ENCODE measurements around the gene SLC25A47. TPM values are rescaled to one million over a fixed set of nuclear protein-coding genes. Genes with fewer than 3 reads are reported as not detected.
"Not testable (repeated sequence)": the region's sequence is repeated elsewhere in the genome, so short reads cannot be mapped to it uniquely, and the experiment has no call there.

The SLC25A47 gene
- total RNA-seq, 2 experiments from 2014 or later: not detected

- CTCF ChIA-PET; POLR2A ChIA-PET; H3K4me3 Mint-ChIP-seq; H3K27me3 Mint-ChIP-seq (ENCODE audit: low read depth); DNase-seq; H3K27ac Mint-ChIP-seq; H3K9me3 Mint-ChIP-seq (ENCODE audit: insufficient read depth); ATAC-seq: not testable (repeated sequence)
- H3K4me1 Mint-ChIP-seq (ENCODE audit: low read depth): peaks cover 14% of the 10 kb centered on the region
- peaks cover 69% of the 10 kb centered on the region for H3K36me3 Mint-ChIP-seq (ENCODE audit: low read depth)
Measured at GRCh38 chr14:100344657-100345056, 21.5 kb downstream of the SLC25A47 start.

DNA sequence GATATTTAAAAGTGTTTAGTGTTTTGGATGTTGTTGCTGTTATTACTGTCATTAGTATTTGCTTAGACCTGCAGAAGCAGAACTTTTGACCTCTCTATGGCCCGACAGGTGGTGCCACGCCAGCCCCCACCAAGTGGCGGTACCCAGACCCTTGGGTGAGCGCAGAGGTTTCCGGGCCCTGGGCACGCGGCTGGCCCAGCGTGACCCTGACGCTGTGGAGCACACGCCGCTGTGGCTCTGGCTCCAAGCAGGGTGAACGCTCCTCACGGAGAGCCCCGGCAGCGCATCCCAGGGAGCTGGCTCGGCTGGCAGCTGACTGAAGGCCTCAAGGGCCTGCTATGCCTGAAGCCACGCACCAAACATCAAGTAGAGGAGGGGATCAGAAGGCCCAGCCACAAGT is 22.6 kb downstream of the SLC25A47 start:
- ChIA-PET POLR2A (no interaction called here), CTCF (no interaction called here)
- no peaks in the 10 kb centered on the region for H3K27me3 Mint-ChIP-seq (ENCODE audit: low read depth)
- DNase-seq (no peak), ATAC-seq (no peak)
- H3K27ac Mint-ChIP-seq: no peak overlapping the region
- peaks cover 66% of the 10 kb centered on the region for H3K36me3 Mint-ChIP-seq (ENCODE audit: low read depth)
- no peak overlapping the region for H3K4me3 Mint-ChIP-seq
- peaks cover 14% of the 10 kb centered on the region for H3K4me1 Mint-ChIP-seq (ENCODE audit: low read depth)
- no peaks in the 10 kb centered on the region for H3K9me3 Mint-ChIP-seq (ENCODE audit: insufficient read depth)

GRCh38 chr14:100346306-100347091 is 23.4 kb downstream of the SLC25A47 start:
- CTCF ChIA-PET: no interaction called here
- Mint-ChIP-seq H3K27ac (peak overlapping the region; percentile 16), H3K4me3 (no peak overlapping the region), H3K27me3 (ENCODE audit: low read depth) (no peaks in the 10 kb centered on the region), H3K9me3 (ENCODE audit: insufficient read depth) (no peaks in the 10 kb centered on the region), H3K36me3 (ENCODE audit: low read depth) (peaks cover 64% of the 10 kb centered on the region), H3K4me1 (ENCODE audit: low read depth) (peaks cover 8% of the 10 kb centered on the region)
- ATAC-seq: no peak
- no peak for DNase-seq
- POLR2A ChIA-PET: no interaction called here

DNA sequence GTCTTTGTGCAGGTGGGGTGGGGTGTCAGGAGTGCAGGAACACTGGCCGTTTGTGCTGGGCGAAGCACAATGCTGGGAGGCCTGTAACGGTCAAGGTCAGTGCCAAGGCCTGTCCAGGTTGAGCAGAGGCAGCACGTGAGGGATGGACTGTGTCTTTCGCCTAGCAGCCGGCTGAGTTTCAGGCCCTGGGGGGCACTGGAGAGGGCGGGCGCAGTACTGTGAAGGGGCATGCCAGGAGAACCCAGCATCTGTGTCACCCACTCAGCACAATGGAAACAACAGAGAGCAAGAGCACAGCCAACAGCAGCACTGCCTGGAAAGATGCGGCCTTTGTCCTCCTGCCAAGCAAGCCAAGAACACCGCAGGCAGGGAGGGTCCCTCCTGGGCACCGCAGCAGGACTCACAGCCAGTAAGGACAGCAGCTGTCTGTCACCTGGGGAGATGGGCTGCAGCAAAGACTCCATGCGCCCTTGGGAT is 25.2 kb downstream of the SLC25A47 start:
- ATAC-seq (no peak), DNase-seq (no peak)
- Mint-ChIP-seq H3K4me3 (no peak overlapping the region), H3K27ac (peak overlapping the region; percentile 46), H3K4me1 (ENCODE audit: low read depth) (no peaks in the 10 kb centered on the region), H3K36me3 (ENCODE audit: low read depth) (peaks cover 57% of the 10 kb centered on the region), H3K9me3 (ENCODE audit: insufficient read depth) (no peaks in the 10 kb centered on the region), H3K27me3 (ENCODE audit: low read depth) (no peaks in the 10 kb centered on the region)
- POLR2A ChIA-PET: no interaction called here
- CTCF ChIA-PET: interaction anchor here (1.7 kb wide), 1 partner anchor 30 kb away, joined by 3 read pairs; no protein-coding TSS in a partner anchor

- Mint-ChIP-seq H3K27me3 (ENCODE audit: low read depth) (no peaks in the 10 kb centered on the region), H3K9me3 (ENCODE audit: insufficient read depth) (no peaks in the 10 kb centered on the region), H3K4me3 (no peak overlapping the region), H3K27ac (no peak overlapping the region), H3K36me3 (ENCODE audit: low read depth) (peaks cover 58% of the 10 kb centered on the region), H3K4me1 (ENCODE audit: low read depth) (no peaks in the 10 kb centered on the region)
- ChIA-PET CTCF (interaction anchor here (1.6 to 2.4 kb wide), 3 partner anchors 13 to 31 kb away, joined by 3 to 7 read pairs (median 4); no protein-coding TSS in a partner anchor), POLR2A (interaction anchor here (1.2 kb wide), 1 partner anchor 12 kb away, joined by 5 read pairs; no protein-coding TSS in a partner anchor)
- DNase-seq (no peak), ATAC-seq (no peak)
Measured at GRCh38 chr14:100348784-100349685, 25.9 kb downstream of the SLC25A47 start.

- CTCF ChIA-PET: interaction anchor here (1.0 to 2.4 kb wide), 4 partner anchors 12 to 34 kb away, joined by 3 to 7 read pairs (median 4); no protein-coding TSS in a partner anchor
- H3K9me3 Mint-ChIP-seq (ENCODE audit: insufficient read depth): no peaks in the 10 kb centered on the region
- peaks cover 63% of the 10 kb centered on the region for H3K36me3 Mint-ChIP-seq (ENCODE audit: low read depth)
- H3K27me3 Mint-ChIP-seq (ENCODE audit: low read depth): no peaks in the 10 kb centered on the region
- POLR2A ChIA-PET: no interaction called here
- no peak for ATAC-seq
- H3K4me1 Mint-ChIP-seq (ENCODE audit: low read depth): no peaks in the 10 kb centered on the region
- H3K4me3 Mint-ChIP-seq: no peak overlapping the region
- peak overlapping the region; percentile 9 for H3K27ac Mint-ChIP-seq
- DNase-seq: no peak
Measured at GRCh38 chr14:100350276-100350926, 27.3 kb downstream of the SLC25A47 start.

DNA sequence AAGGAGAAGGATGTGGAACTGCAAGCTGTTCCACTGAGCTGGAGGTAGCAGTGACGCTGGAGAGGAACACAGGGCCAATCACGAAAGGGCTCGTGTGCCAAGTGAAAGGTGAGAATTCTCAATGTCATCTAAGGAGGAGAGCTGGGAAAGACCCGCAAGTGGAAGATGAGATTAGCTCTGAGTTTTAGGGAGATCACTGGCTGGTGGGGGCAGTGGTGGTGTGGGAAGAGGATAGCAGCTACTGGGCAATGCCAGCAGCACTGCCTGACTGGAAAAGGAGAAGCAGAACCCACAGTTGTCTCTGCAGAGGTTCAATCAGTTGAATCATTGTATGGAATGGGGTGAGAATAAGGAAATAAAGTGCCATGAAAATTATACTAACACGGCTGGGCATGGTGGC is 27.8 kb downstream of the SLC25A47 start:
- ChIA-PET CTCF (interaction anchor here (1.0 to 2.4 kb wide), 3 partner anchors 11 to 34 kb away, joined by 3 to 7 read pairs (median 3); no protein-coding TSS in a partner anchor), POLR2A (no interaction called here)
- peaks cover 65% of the 10 kb centered on the region for H3K36me3 Mint-ChIP-seq (ENCODE audit: low read depth)

DNA sequence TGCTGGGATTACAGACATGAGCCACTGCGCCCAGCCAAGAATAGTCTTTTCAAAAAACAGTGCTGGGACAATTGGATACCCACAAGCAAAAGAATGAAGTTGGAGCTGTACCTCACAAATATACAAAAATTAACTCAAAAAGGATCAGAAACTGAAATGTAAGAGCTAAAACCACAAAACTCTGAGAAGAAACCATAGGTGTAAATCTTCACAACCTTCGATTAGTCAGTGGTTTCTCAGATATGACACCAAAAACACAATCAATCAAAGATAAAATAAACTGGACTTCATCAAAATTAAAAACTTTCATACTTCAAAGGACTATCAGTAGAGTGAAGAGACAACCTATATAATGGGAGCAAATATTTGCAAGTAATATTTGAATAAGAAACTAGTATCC is 35.3 kb downstream of the SLC25A47 start:
- Mint-ChIP-seq H3K27me3 (ENCODE audit: low read depth) (no peaks in the 10 kb centered on the region), H3K4me3 (no peak overlapping the region), H3K27ac (peak overlapping the region; percentile 39), H3K4me1 (ENCODE audit: low read depth) (peaks cover 28% of the 10 kb centered on the region), H3K9me3 (ENCODE audit: insufficient read depth) (no peaks in the 10 kb centered on the region), H3K36me3 (ENCODE audit: low read depth) (peaks cover 79% of the 10 kb centered on the region)
- ChIA-PET CTCF (interaction anchor here (1.0 to 1.2 kb wide), 2 partner anchors 19 to 40 kb away, joined by 4 to 5 read pairs; no protein-coding TSS in a partner anchor), POLR2A (no interaction called here)
- no peak for ATAC-seq
- no peak for DNase-seq

More for the DNA sequence above, 27.8 kb downstream of the SLC25A47 start:
- no peak overlapping the region for H3K4me3 Mint-ChIP-seq
- ATAC-seq (no peak), DNase-seq (no peak)
- no peaks in the 10 kb centered on the region for H3K4me1 Mint-ChIP-seq (ENCODE audit: low read depth)
- H3K27ac Mint-ChIP-seq: peak overlapping the region; percentile 60
- no peaks in the 10 kb centered on the region for H3K9me3 Mint-ChIP-seq (ENCODE audit: insufficient read depth)
- H3K27me3 Mint-ChIP-seq (ENCODE audit: low read depth): no peaks in the 10 kb centered on the region

- no peak for DNase-seq
- H3K4me1 Mint-ChIP-seq (ENCODE audit: low read depth): peaks cover 28% of the 10 kb centered on the region
- no peaks in the 10 kb centered on the region for H3K9me3 Mint-ChIP-seq (ENCODE audit: insufficient read depth)
- CTCF ChIA-PET: interaction anchor here (1.2 kb wide), 1 partner anchor 40 kb away, joined by 4 read pairs; no protein-coding TSS in a partner anchor
- no peaks in the 10 kb centered on the region for H3K27me3 Mint-ChIP-seq (ENCODE audit: low read depth)
- peaks cover 76% of the 10 kb centered on the region for H3K36me3 Mint-ChIP-seq (ENCODE audit: low read depth)
- POLR2A ChIA-PET: no interaction called here
- no peak overlapping the region for H3K27ac Mint-ChIP-seq
- H3K4me3 Mint-ChIP-seq: no peak overlapping the region
- no peak for ATAC-seq
Measured at GRCh38 chr14:100359111-100359510, 36.0 kb downstream of the SLC25A47 start.

GRCh38 chr14:100359881-100360280 is 36.7 kb downstream of the SLC25A47 start:
- POLR2A ChIA-PET: no interaction called here
- Mint-ChIP-seq H3K27ac (no peak overlapping the region), H3K9me3 (ENCODE audit: insufficient read depth) (no peaks in the 10 kb centered on the region), H3K4me3 (no peak overlapping the region), H3K4me1 (ENCODE audit: low read depth) (peaks cover 28% of the 10 kb centered on the region), H3K36me3 (ENCODE audit: low read depth) (peaks cover 74% of the 10 kb centered on the region), H3K27me3 (ENCODE audit: low read depth) (no peaks in the 10 kb centered on the region)
- ATAC-seq (no peak), DNase-seq (no peak)
- CTCF ChIA-PET: interaction anchor here (2.4 kb wide), 1 partner anchor 76 kb away, joined by 8 read pairs; no protein-coding TSS in a partner anchor

GRCh38 chr14:100361626-100362025 is 38.5 kb downstream of the SLC25A47 start:
- Mint-ChIP-seq H3K27ac (no peak overlapping the region), H3K4me3 (no peak overlapping the region), H3K9me3 (ENCODE audit: insufficient read depth) (no peaks in the 10 kb centered on the region), H3K36me3 (ENCODE audit: low read depth) (peaks cover 78% of the 10 kb centered on the region), H3K27me3 (ENCODE audit: low read depth) (no peaks in the 10 kb centered on the region), H3K4me1 (ENCODE audit: low read depth) (peaks cover 38% of the 10 kb centered on the region)
- DNase-seq (no peak), ATAC-seq (no peak)
- ChIA-PET CTCF (interaction anchor here (1.3 to 3.3 kb wide), 8 partner anchors 9 to 291 kb away, joined by 4 to 15 read pairs (median 5); partner anchors contain the start of gene WDR25), POLR2A (interaction anchor here (0.8 to 3.6 kb wide), 2 partner anchors 12 to 13 kb away, joined by 5 to 11 read pairs; a partner anchor contains a TSS)
